Rectal smooth muscle tissue (tissue), 1 donor: ENCODE data around the gene DDX1.

Source experiments
- H3K27ac ChIP-seq: one replicate; pipeline ENCODE4 v1.7.0; 2013; ENCODE audit warnings: low read depth, low read length, inconsistent platforms
- H3K27me3 ChIP-seq: one replicate; pipeline ENCODE4 v1.7.0; 2013; ENCODE audit warnings: low read length; ENCODE audit not compliant: control insufficient read depth, insufficient read depth
- H3K36me3 ChIP-seq: one replicate; pipeline ENCODE4 v1.7.0; 2013; ENCODE audit warnings: low read length; ENCODE audit not compliant: control insufficient read depth, insufficient read depth
- H3K4me1 ChIP-seq: one replicate; pipeline ENCODE4 v1.7.0; 2013; ENCODE audit warnings: low read length; ENCODE audit not compliant: control insufficient read depth, insufficient read depth
- H3K4me3 ChIP-seq: one replicate; pipeline ENCODE4 v1.7.0; 2013; ENCODE audit warnings: low read length
- H3K9ac ChIP-seq: one replicate; pipeline ENCODE4 v1.7.0; 2013; ENCODE audit warnings: low read length

Gene DDX1

GRCh38 chr2:15633043-15633970, 41.6 kb downstream of the DDX1 start:
- no peak overlapping the region for H3K9ac ChIP-seq
- H3K27ac ChIP-seq, result no peak overlapping the region
- H3K4me1 ChIP-seq, result peaks cover 5% of the 10 kb centered on the region
- no peaks in the 10 kb centered on the region for H3K27me3 ChIP-seq
- H3K4me3 ChIP-seq, result no peak overlapping the region
- H3K36me3 ChIP-seq, result peaks cover 13% of the 10 kb centered on the region

- Histone ChIP-seq H3K27me3 (no peaks in the 10 kb centered on the region), H3K36me3 (peaks cover 13% of the 10 kb centered on the region)
Observed at GRCh38 chr2:15633971-15634346, 42.3 kb downstream of the DDX1 start.

GRCh38 chr2:15634846-15635490, 43.3 kb downstream of the DDX1 start:
- H3K36me3 ChIP-seq, result peaks cover 13% of the 10 kb centered on the region

More at GRCh38 chr2:15633971-15634346, 42.3 kb downstream of the DDX1 start:
- H3K4me1 ChIP-seq, result peaks cover 5% of the 10 kb centered on the region
- no peak overlapping the region for H3K4me3 ChIP-seq
- no peak overlapping the region for H3K9ac ChIP-seq
- H3K27ac ChIP-seq, result no peak overlapping the region

GRCh38 chr2:15636972-15637785, 45.5 kb downstream of the DDX1 start:
- H3K9ac ChIP-seq, result no peak overlapping the region
- no peak overlapping the region for H3K27ac ChIP-seq
- no peak overlapping the region for H3K4me3 ChIP-seq
- peaks cover 8% of the 10 kb centered on the region for H3K36me3 ChIP-seq
- H3K27me3 ChIP-seq, result no peaks in the 10 kb centered on the region
- peaks cover 7% of the 10 kb centered on the region for H3K4me1 ChIP-seq

More at GRCh38 chr2:15634846-15635490, 43.3 kb downstream of the DDX1 start:
- H3K9ac ChIP-seq, result no peak overlapping the region
- no peak overlapping the region for H3K4me3 ChIP-seq
- no peak overlapping the region for H3K27ac ChIP-seq
- H3K27me3 ChIP-seq, result no peaks in the 10 kb centered on the region
- peaks cover 5% of the 10 kb centered on the region for H3K4me1 ChIP-seq

- Histone ChIP-seq H3K4me1 (peaks cover 7% of the 10 kb centered on the region), H3K4me3 (no peak overlapping the region), H3K27ac (no peak overlapping the region), H3K27me3 (no peaks in the 10 kb centered on the region), H3K36me3 (no peaks in the 10 kb centered on the region), H3K9ac (no peak overlapping the region)
Observed at GRCh38 chr2:15638720-15639119, 47.1 kb downstream of the DDX1 start.

GRCh38 chr2:15639323-15640251, 47.9 kb downstream of the DDX1 start:
- no peaks in the 10 kb centered on the region for H3K36me3 ChIP-seq
- no peaks in the 10 kb centered on the region for H3K27me3 ChIP-seq
- no peak overlapping the region for H3K27ac ChIP-seq
- H3K4me1 ChIP-seq, result peaks cover 7% of the 10 kb centered on the region
- H3K4me3 ChIP-seq, result no peak overlapping the region
- no peak overlapping the region for H3K9ac ChIP-seq

GRCh38 chr2:15640261-15640711, 48.6 kb downstream of the DDX1 start:
- H3K27ac ChIP-seq, result no peak overlapping the region
- H3K36me3 ChIP-seq, result no peaks in the 10 kb centered on the region
- H3K4me3 ChIP-seq, result no peak overlapping the region
- no peak overlapping the region for H3K9ac ChIP-seq
- peaks cover 7% of the 10 kb centered on the region for H3K4me1 ChIP-seq
- no peaks in the 10 kb centered on the region for H3K27me3 ChIP-seq

GRCh38 chr2:15640784-15641183, 49.1 kb downstream of the DDX1 start:
- H3K27ac ChIP-seq, result no peak overlapping the region

GRCh38 chr2:15641530-15641982, 49.9 kb downstream of the DDX1 start:
- Histone ChIP-seq H3K4me3 (no peak overlapping the region), H3K27me3 (no peaks in the 10 kb centered on the region), H3K4me1 (peaks cover 7% of the 10 kb centered on the region), H3K36me3 (no peaks in the 10 kb centered on the region), H3K27ac (no peak overlapping the region), H3K9ac (no peak overlapping the region)

More at GRCh38 chr2:15640784-15641183, 49.1 kb downstream of the DDX1 start:
- peaks cover 7% of the 10 kb centered on the region for H3K4me1 ChIP-seq
- no peaks in the 10 kb centered on the region for H3K36me3 ChIP-seq
- no peaks in the 10 kb centered on the region for H3K27me3 ChIP-seq
- no peak overlapping the region for H3K4me3 ChIP-seq
- no peak overlapping the region for H3K9ac ChIP-seq

- Histone ChIP-seq H3K4me1 (peaks cover 7% of the 10 kb centered on the region), H3K27ac (no peak overlapping the region), H3K9ac (no peak overlapping the region), H3K27me3 (no peaks in the 10 kb centered on the region), H3K36me3 (no peaks in the 10 kb centered on the region), H3K4me3 (no peak overlapping the region)
Observed at GRCh38 chr2:15642011-15642814, 50.5 kb downstream of the DDX1 start.
